GM12878 (cell line): ENCODE data around the gene RGS16. TPM values are rescaled to one million over a fixed set of nuclear protein-coding genes. Genes with fewer than 3 reads are reported as not detected.
A peak's percentile ranks its signal among the peaks of the same experiment; 100 is the strongest.

Experiments used
- BMI1 ChIP-seq: fragments of 450-650 bp; IDR thresholded peaks from 2 replicates; pipeline ENCODE4 v1.6.1; 2016; ENCODE audit warnings: mild to moderate bottlenecking, moderate library complexity, borderline replicate concordance
- CBFB ChIP-seq: IDR thresholded peaks from 2 replicates; pipeline ENCODE4 v1.6.1; 2016; ENCODE audit warnings: antibody characterized with exemption, low read depth
- CBX3 ChIP-seq: fragments of 200-600 bp; sonication (generic); IDR thresholded peaks from 2 replicates; pipeline ENCODE4 v1.6.1; 2016; ENCODE audit warnings: low read depth, borderline replicate concordance
- ESRRA ChIP-seq: IDR thresholded peaks from 2 replicates; pipeline ENCODE4 v1.6.1; 2012; ENCODE audit warnings: mild to moderate bottlenecking, low read length, improper control_type of control experiment
- ETV6 ChIP-seq, 2 experiments: fragments of 450-650 bp in 1 of 2; IDR thresholded peaks in 1 of 2; conservative IDR thresholded peaks in 1 of 2; 2 replicates each; pipeline ENCODE4 v1.6.1; 2014; ENCODE audit warnings: antibody characterized with exemption in 1 of 2, borderline replicate concordance in 1 of 2, low read depth in 1 of 2, mild to moderate bottlenecking in 1 of 2, moderate library complexity in 1 of 2
- IRF5 ChIP-seq: fragments of 450-650 bp; IDR thresholded peaks from 2 replicates; pipeline ENCODE4 v1.6.1; 2017; ENCODE audit warnings: borderline replicate concordance
- JUND ChIP-seq: IDR thresholded peaks from 2 replicates; pipeline ENCODE4 v1.6.1; 2012; ENCODE audit warnings: low read depth, mild to moderate bottlenecking, low read length, improper control_type of control experiment, moderate library complexity
- MYB ChIP-seq: fragments of 150-350 bp; IDR thresholded peaks from 2 replicates; pipeline ENCODE4 v1.6.1; 2014; ENCODE audit warnings: mild to moderate bottlenecking, low read depth, low read length, borderline replicate concordance
- NFYA ChIP-seq: IDR thresholded peaks from 2 replicates; pipeline ENCODE4 v1.6.1; 2011; ENCODE audit warnings: low read depth, mild to moderate bottlenecking, low read length, improper control_type of control experiment, borderline replicate concordance
- POU2F2 ChIP-seq: IDR thresholded peaks from 3 replicates; pipeline ENCODE4 v1.6.1; 2011; ENCODE audit warnings: low read depth, mild to moderate bottlenecking, low read length, borderline replicate concordance
- REST ChIP-seq: IDR thresholded peaks from 2 replicates; pipeline ENCODE4 v1.6.1; 2012; ENCODE audit warnings: mild to moderate bottlenecking, low read depth, low read length
- TAF1 ChIP-seq: IDR thresholded peaks from 2 replicates; pipeline ENCODE4 v1.6.1; 2011; ENCODE audit warnings: mild to moderate bottlenecking, low read depth, low read length, borderline replicate concordance
- TCF12 ChIP-seq: IDR thresholded peaks from 2 replicates; pipeline ENCODE4 v1.6.1; 2011; ENCODE audit warnings: low read depth, mild to moderate bottlenecking, low read length
- WRNIP1 ChIP-seq: IDR thresholded peaks from 2 replicates; pipeline ENCODE4 v1.6.1; 2011; ENCODE audit warnings: low read depth, low read length, improper control_type of control experiment, borderline replicate concordance
- ZNF687 ChIP-seq: fragments of 450-650 bp; IDR thresholded peaks from 2 replicates; pipeline ENCODE4 v1.6.1; 2017; ENCODE audit warnings: mild to moderate bottlenecking, moderate library complexity
- polyA plus RNA-seq, 11 experiments: library from polyadenylated mRNA; depleted of rRNA in 4 of 11; unstranded in 6 of 11; stranded (reverse) in 5 of 11; fragments of >200 nt; fragmentation: Nextera tagmentation in 4 of 11; fragmentation: Illumina TruSeq in 1 of 11; extraction: Ambion mirVana in 4 of 11; extraction: Trizol in 1 of 11; gene quantifications; 1 replicate in 1 of 11; 2 replicates in 10 of 11; pipeline versions ENCODE4 v1.2.1 to v1.2.3, GENCODE V29; 2011 to 2016; ENCODE audit warnings: inconsistent platforms in 2 of 11, missing spikeins in 2 of 11, low read depth in 1 of 11
- total RNA-seq, 4 experiments: library from RNA; depleted of rRNA in 3 of 4; stranded (reverse); fragments of >200 nt in 3 of 4; fragmentation: Illumina TruSeq in 1 of 4; extraction: Trizol in 1 of 4; gene quantifications; 2 replicates each; pipeline versions ENCODE4 v1.2.1 to v1.2.3, GENCODE V29; 2013 to 2021

Gene RGS16
- total and polyA plus RNA-seq, 10 of the 15 experiments (the other 5 are each of a cell fraction or from before 2014, with no cell fraction given) = 16.4 to 58.2 (median 44.6) TPM

- TF ChIP-seq MYB (no peak), BMI1 (no peak), CBX3 (no peak), JUND (no peak), WRNIP1 (no peak), CBFB (peak; percentile 97), POU2F2 (peak; percentile 94; the same call in 2 of the 3 replicates), ETV6 (conservative IDR thresholded peaks at IDR 0.05 in 1 of 2, IDR thresholded peaks at IDR 0.05 in 1 of 2; ENCODE audit: borderline replicate concordance in 1 of 2, low read depth in 1 of 2) (0 out of 4 replicates have a peak, but pooled peaks of 1 of the 2 experiments have one; percentile 45), TCF12 (peak; percentile 88; the same call in 1 of the 2 replicates), TAF1 (peak; percentile 96), REST (no peak), ZNF687 (peak; percentile 89), IRF5 (no peak), NFYA (no peak), ESRRA (no peak)
Measured at GRCh38 chr1:182604175-182605164, at the start of gene RGS16 (continued).
